Measurements from ENCODE around the gene GRIP1. TPM values are rescaled to one million over a fixed set of nuclear protein-coding genes. Genes with fewer than 3 reads are reported as not detected.

The GRIP1 gene
- total RNA-seq, 3 donors from 2014 or later (not counting 1 experiment from before 2014, with no cell fraction given) = 1.3 to 3.6 (median 1.7) TPM

DNA sequence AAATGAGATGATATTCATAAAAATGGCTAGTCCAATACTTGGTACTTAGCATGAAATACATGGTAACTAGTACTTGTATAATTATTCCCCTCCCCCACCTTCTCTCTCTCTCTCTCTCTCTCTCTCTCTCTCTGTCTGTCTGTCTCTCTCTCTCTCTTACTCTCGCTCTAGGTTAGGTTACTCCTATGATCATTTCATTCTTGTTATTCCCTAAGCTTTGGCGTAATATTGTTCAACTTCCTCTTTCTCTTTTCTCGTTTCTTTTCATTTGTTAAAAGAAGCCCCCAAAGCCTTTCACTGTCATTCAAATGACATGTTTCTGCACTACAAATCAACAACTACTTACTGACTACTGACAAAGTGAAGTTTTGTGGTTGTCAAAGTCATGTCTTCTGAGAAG lies 89.8 kb downstream of the GRIP1 start:
- peaks cover 0 to 5% of the 10 kb centered on the region in 2 donors for H3K27me3 Mint-ChIP-seq (ENCODE audit: low read depth in 2 of 2)
- Histone ChIP-seq H3K27me3 (ENCODE audit: control insufficient read depth, insufficient read depth, low read length) (peaks cover 2% of the 10 kb centered on the region), H3K4me3 (ENCODE audit: low read length) (no peak overlapping the region), H3K27ac (ENCODE audit: low read length) (no peak overlapping the region), H3K4me1 (ENCODE audit: control insufficient read depth, insufficient read depth, low read length) (no peaks in the 10 kb centered on the region), H3K36me3 (ENCODE audit: control insufficient read depth, insufficient read depth, low read length) (no peaks in the 10 kb centered on the region), H3K9me3 (ENCODE audit: control insufficient read depth, insufficient read depth, low read length) (no peaks in the 10 kb centered on the region)
- H3K9me3 Mint-ChIP-seq = no peaks in the 10 kb centered on the region
- intact Hi-C loops (cut with micrococcal nuclease) = no loop called here
- H3K4me1 Mint-ChIP-seq = no peaks in the 10 kb centered on the region
- no peak for DNase-seq
- WGBS (ENCODE audit: insufficient coverage) = 48% methylated on average over 3 of the region's 3 CpGs
- H3K4me3 Mint-ChIP-seq = no peak overlapping the region
- no peak overlapping the region for H3K27ac Mint-ChIP-seq
- no peak for ATAC-seq
- TF ChIP-seq, protein P1, sequence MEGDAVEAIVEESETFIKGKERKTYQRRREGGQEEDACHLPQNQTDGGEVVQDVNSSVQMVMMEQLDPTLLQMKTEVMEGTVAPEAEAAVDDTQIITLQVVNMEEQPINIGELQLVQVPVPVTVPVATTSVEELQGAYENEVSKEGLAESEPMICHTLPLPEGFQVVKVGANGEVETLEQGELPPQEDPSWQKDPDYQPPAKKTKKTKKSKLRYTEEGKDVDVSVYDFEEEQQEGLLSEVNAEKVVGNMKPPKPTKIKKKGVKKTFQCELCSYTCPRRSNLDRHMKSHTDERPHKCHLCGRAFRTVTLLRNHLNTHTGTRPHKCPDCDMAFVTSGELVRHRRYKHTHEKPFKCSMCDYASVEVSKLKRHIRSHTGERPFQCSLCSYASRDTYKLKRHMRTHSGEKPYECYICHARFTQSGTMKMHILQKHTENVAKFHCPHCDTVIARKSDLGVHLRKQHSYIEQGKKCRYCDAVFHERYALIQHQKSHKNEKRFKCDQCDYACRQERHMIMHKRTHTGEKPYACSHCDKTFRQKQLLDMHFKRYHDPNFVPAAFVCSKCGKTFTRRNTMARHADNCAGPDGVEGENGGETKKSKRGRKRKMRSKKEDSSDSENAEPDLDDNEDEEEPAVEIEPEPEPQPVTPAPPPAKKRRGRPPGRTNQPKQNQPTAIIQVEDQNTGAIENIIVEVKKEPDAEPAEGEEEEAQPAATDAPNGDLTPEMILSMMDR (IDR thresholded peaks at IDR 0.05) = no peak
- H3K36me3 Mint-ChIP-seq = no peaks in the 10 kb centered on the region

DNA sequence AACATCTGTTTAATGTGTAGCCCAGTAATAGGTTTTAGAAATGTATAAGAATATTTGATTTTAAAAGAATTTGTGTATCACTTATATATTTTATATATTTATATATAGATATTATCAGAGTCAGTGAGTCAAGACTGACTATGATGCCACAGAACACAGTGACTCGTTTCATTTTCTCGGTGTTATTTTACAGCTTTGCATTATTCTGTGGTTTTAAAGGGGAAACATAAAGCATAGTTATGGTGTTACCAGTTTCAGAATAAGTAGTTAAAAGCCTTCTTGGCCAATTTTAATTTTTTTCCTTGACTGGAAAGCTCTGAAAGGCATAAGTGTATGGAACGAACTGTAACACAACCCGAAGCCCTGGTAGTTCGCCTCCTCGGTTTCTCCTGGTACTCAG lies 91.0 kb downstream of the GRIP1 start:
- 57% methylated on average over 4 of the region's 6 CpGs for WGBS (ENCODE audit: insufficient coverage)
- Histone ChIP-seq H3K27me3 (ENCODE audit: control insufficient read depth, insufficient read depth, low read length) (peaks cover 2% of the 10 kb centered on the region), H3K4me1 (ENCODE audit: control insufficient read depth, insufficient read depth, low read length) (no peaks in the 10 kb centered on the region), H3K27ac (ENCODE audit: low read length) (no peak overlapping the region), H3K4me3 (ENCODE audit: low read length) (no peak overlapping the region), H3K36me3 (ENCODE audit: control insufficient read depth, insufficient read depth, low read length) (no peaks in the 10 kb centered on the region), H3K9me3 (ENCODE audit: control insufficient read depth, insufficient read depth, low read length) (no peaks in the 10 kb centered on the region)
- TF ChIP-seq, protein P1 (IDR thresholded peaks at IDR 0.05) = no peak
- DNase-seq = no peak
- H3K4me3 Mint-ChIP-seq = no peak overlapping the region
- H3K27me3 Mint-ChIP-seq (ENCODE audit: low read depth in 2 of 2) = peaks cover 0 to 5% of the 10 kb centered on the region in 2 donors
- H3K27ac Mint-ChIP-seq = no peak overlapping the region
- no peak for ATAC-seq
- H3K9me3 Mint-ChIP-seq = no peaks in the 10 kb centered on the region
- intact Hi-C loops (cut with micrococcal nuclease) = no loop called here
- no peaks in the 10 kb centered on the region for H3K36me3 Mint-ChIP-seq
- no peaks in the 10 kb centered on the region for H3K4me1 Mint-ChIP-seq

GRCh38 chr12:66584673-66585072 lies 94.2 kb downstream of the GRIP1 start:
- ATAC-seq (no peak), DNase-seq (no peak)
- Mint-ChIP-seq H3K9me3 (no peaks in the 10 kb centered on the region), H3K27me3 (ENCODE audit: low read depth in 2 of 2) (no peaks in the 10 kb centered on the region), H3K4me1 (no peaks in the 10 kb centered on the region), H3K36me3 (no peaks in the 10 kb centered on the region), H3K4me3 (no peak overlapping the region), H3K27ac (no peak overlapping the region)
- H3K4me3 ChIP-seq (ENCODE audit: low read length) = no peak overlapping the region
- no peaks in the 10 kb centered on the region for H3K36me3 ChIP-seq (ENCODE audit: control insufficient read depth, insufficient read depth, low read length)
- H3K9me3 ChIP-seq (ENCODE audit: control insufficient read depth, insufficient read depth, low read length) = no peaks in the 10 kb centered on the region
- H3K27ac ChIP-seq (ENCODE audit: low read length) = no peak overlapping the region
- 98% methylated on average over 2 of the region's 4 CpGs for WGBS (ENCODE audit: insufficient coverage)
- TF ChIP-seq, protein P1 (IDR thresholded peaks at IDR 0.05) = no peak
- no peaks in the 10 kb centered on the region for H3K27me3 ChIP-seq (ENCODE audit: control insufficient read depth, insufficient read depth, low read length)
- no peaks in the 10 kb centered on the region for H3K4me1 ChIP-seq (ENCODE audit: control insufficient read depth, insufficient read depth, low read length)
- intact Hi-C loops (cut with micrococcal nuclease) = no loop called here

DNA sequence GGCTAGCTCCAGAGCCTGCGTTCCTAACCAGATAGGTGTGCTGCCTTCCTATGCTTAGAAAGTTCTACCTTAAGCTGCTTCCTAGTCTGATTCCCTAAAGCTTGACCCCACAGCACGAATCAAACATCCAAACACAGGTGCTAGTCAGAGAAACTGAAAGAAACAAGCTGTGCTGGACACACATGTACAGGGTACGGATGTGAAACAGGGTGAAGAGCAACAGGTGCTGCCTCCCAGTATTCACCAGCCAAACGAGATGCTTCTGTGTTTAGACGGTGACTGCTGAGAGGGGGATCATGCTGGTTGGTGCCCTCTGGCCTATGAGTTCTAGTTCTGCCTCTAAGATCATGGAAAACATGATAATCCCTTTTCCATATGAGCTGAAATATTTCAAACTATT lies 105.3 kb downstream of the GRIP1 start:
- no peak overlapping the region for H3K4me3 ChIP-seq (ENCODE audit: low read length)
- Mint-ChIP-seq H3K4me1 (no peaks in the 10 kb centered on the region), H3K36me3 (no peaks in the 10 kb centered on the region), H3K4me3 (no peak overlapping the region), H3K27ac (no peak overlapping the region), H3K9me3 (no peaks in the 10 kb centered on the region), H3K27me3 (ENCODE audit: low read depth in 2 of 2) (peaks cover 7 to 12% of the 10 kb centered on the region in 2 donors)
- DNase-seq = no peak
- intact Hi-C loops (cut with micrococcal nuclease) = no loop called here
- H3K4me1 ChIP-seq (ENCODE audit: control insufficient read depth, insufficient read depth, low read length) = no peaks in the 10 kb centered on the region
- no peaks in the 10 kb centered on the region for H3K36me3 ChIP-seq (ENCODE audit: control insufficient read depth, insufficient read depth, low read length)
- ATAC-seq = no peak
- no peaks in the 10 kb centered on the region for H3K27me3 ChIP-seq (ENCODE audit: control insufficient read depth, insufficient read depth, low read length)
- TF ChIP-seq, protein P1 (IDR thresholded peaks at IDR 0.05) = no peak
- WGBS (ENCODE audit: insufficient coverage) = 93% methylated on average over 5 of the region's 5 CpGs
- no peak overlapping the region for H3K27ac ChIP-seq (ENCODE audit: low read length)
- H3K9me3 ChIP-seq (ENCODE audit: control insufficient read depth, insufficient read depth, low read length) = no peaks in the 10 kb centered on the region

All from natural killer cell (primary cell).